Nephron (organoid): ENCODE data around the gene EMX2.

Experiments
- H3K27ac Mint-ChIP-seq, 3 experiments: 2 replicates each; pipeline ENCODE4 v1.8.0; 2020; ENCODE audit warnings: mixed read lengths in 3 of 3, mild to moderate bottlenecking in 2 of 3, moderate library complexity in 1 of 3
- H3K27me3 Mint-ChIP-seq: 2 replicates; pipeline ENCODE4 v1.8.0; 2021; ENCODE audit warnings: low read depth, mild to moderate bottlenecking, moderate library complexity, mixed read lengths
- H3K36me3 Mint-ChIP-seq: 2 replicates; pipeline ENCODE4 v1.8.0; 2020; ENCODE audit warnings: low read depth, mixed read lengths
- H3K4me1 Mint-ChIP-seq: 2 replicates; pipeline ENCODE4 v1.8.0; 2020; ENCODE audit warnings: mixed read lengths
- H3K4me3 Mint-ChIP-seq, 3 experiments: 2 replicates each; pipeline ENCODE4 v1.8.0; 2020; ENCODE audit warnings: mild to moderate bottlenecking in 3 of 3, mixed read lengths in 3 of 3, moderate library complexity in 2 of 3
- H3K9me3 Mint-ChIP-seq: 2 replicates; pipeline ENCODE4 v1.8.0; 2020; ENCODE audit warnings: mixed read lengths
- TF ChIP-seq, protein P1 (sequence below), 3 experiments: fragments of 200-600 bp; sonication (generic); IDR thresholded peaks; one replicate each; pipeline ENCODE4 v1.5.0; 2021; ENCODE audit warnings: antibody characterized with exemption in 3 of 3; ENCODE audit not compliant: unreplicated experiment in 3 of 3

The EMX2 gene

DNA sequence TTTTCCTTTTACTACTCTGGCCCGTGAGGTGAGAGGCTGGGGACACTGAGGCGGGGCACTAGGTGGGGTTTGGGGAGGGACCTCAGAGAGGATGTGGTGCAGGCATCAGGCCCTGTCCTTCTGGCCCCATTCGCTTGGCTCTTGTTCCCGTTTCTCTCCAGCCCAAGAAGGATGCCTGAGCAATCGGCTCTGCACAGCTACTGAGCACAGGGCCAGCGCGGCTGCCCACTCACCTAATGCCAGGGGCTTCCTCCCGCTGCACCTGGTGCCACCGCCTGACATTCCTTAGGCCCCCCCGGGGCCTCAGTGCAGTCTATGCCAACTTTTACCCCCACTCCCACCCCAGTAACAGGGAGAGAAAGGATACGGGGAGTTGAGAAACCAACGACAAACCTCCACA, 12.5 kb downstream of the EMX2 start:
- H3K36me3 Mint-ChIP-seq: peaks cover 9% of the 10 kb centered on the region
- H3K4me3 Mint-ChIP-seq: peak overlapping the region in 2 of 3 experiments; percentile 5 to 38
- H3K4me1 Mint-ChIP-seq: peaks cover 45% of the 10 kb centered on the region
- peaks cover 85% of the 10 kb centered on the region for H3K27me3 Mint-ChIP-seq
- TF ChIP-seq, protein P1, sequence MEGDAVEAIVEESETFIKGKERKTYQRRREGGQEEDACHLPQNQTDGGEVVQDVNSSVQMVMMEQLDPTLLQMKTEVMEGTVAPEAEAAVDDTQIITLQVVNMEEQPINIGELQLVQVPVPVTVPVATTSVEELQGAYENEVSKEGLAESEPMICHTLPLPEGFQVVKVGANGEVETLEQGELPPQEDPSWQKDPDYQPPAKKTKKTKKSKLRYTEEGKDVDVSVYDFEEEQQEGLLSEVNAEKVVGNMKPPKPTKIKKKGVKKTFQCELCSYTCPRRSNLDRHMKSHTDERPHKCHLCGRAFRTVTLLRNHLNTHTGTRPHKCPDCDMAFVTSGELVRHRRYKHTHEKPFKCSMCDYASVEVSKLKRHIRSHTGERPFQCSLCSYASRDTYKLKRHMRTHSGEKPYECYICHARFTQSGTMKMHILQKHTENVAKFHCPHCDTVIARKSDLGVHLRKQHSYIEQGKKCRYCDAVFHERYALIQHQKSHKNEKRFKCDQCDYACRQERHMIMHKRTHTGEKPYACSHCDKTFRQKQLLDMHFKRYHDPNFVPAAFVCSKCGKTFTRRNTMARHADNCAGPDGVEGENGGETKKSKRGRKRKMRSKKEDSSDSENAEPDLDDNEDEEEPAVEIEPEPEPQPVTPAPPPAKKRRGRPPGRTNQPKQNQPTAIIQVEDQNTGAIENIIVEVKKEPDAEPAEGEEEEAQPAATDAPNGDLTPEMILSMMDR (IDR thresholded peaks at IDR 0.05; ENCODE audit: unreplicated experiment in 3 of 3): no peak
- H3K27ac Mint-ChIP-seq: no peak overlapping the region
- H3K9me3 Mint-ChIP-seq: no peaks in the 10 kb centered on the region

DNA sequence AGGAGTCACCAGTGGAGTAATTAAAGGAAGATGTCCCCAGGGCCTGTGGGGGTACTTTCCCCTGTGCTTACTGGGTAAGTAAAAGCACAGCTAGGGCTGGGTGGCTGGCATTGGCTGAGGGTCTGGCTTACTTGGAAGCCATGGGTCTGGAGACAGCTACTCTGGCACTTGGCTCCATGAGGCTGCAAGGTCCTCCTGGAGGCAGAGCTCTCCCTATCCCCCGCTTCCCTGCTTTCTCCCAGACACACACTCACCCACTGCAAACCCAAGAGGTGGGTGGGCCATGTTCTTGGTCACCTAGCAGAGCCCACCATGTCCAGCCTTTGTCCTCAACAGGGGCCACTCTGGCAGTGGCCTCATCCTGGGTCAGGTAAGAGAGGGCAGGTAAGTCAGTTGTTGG, 13.3 kb downstream of the EMX2 start:
- no peaks in the 10 kb centered on the region for H3K9me3 Mint-ChIP-seq
- H3K4me1 Mint-ChIP-seq: peaks cover 38% of the 10 kb centered on the region
- H3K36me3 Mint-ChIP-seq: peaks cover 2% of the 10 kb centered on the region
- no peak overlapping the region for H3K27ac Mint-ChIP-seq
- peaks cover 81% of the 10 kb centered on the region for H3K27me3 Mint-ChIP-seq
- TF ChIP-seq, protein P1 (IDR thresholded peaks at IDR 0.05; ENCODE audit: unreplicated experiment in 3 of 3): no peak
- H3K4me3 Mint-ChIP-seq: no peak overlapping the region

DNA sequence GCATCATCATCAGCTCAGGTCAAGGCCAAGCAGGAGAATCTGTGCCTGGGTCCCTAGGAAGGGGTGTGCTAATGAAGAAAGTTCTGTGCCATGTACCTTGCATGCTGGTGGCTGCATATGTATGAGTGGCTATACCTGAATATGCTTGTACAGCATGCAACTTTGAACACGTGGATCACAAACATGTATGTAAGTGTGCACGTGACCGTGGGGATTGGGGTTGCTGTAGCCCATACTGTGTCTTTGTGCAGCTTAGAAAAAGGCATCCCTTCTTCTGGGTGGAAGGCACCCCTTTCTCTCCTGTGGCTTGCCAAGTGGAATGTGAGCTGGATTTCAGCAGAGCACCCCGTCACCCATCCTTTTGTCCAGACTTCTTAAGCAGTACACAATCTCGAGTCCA, 13.8 kb downstream of the EMX2 start:
- H3K9me3 Mint-ChIP-seq: no peaks in the 10 kb centered on the region
- no peak overlapping the region for H3K4me3 Mint-ChIP-seq
- TF ChIP-seq, protein P1 (IDR thresholded peaks at IDR 0.05; ENCODE audit: unreplicated experiment in 3 of 3): no peak
- H3K36me3 Mint-ChIP-seq: no peaks in the 10 kb centered on the region
- H3K27me3 Mint-ChIP-seq: peaks cover 76% of the 10 kb centered on the region
- no peak overlapping the region for H3K27ac Mint-ChIP-seq
- H3K4me1 Mint-ChIP-seq: peaks cover 33% of the 10 kb centered on the region

DNA sequence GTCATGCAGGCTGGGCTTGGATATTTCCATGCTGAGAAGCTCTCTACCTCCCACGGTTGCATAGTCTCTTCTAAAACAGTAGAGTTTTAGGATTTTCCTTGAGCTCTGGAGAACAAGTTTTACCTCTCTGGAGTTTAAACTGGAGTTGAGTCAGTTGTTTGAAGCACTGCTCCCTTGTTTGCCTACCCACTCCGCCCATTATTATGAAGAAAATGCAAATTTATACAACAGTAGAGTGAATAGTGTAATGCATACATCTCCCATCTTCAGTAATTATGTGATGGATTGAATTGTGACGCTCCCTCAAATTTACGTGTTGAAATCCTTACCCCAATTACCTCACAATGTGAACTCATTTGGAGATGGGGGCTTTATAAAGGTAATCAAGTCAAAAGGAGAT, 17.2 kb downstream of the EMX2 start:
- no peaks in the 10 kb centered on the region for H3K36me3 Mint-ChIP-seq
- H3K4me1 Mint-ChIP-seq: peaks cover 10% of the 10 kb centered on the region
- H3K27ac Mint-ChIP-seq: no peak overlapping the region
- no peaks in the 10 kb centered on the region for H3K9me3 Mint-ChIP-seq
- H3K4me3 Mint-ChIP-seq: no peak overlapping the region
- TF ChIP-seq, protein P1 (IDR thresholded peaks at IDR 0.05; ENCODE audit: unreplicated experiment in 3 of 3): no peak
- H3K27me3 Mint-ChIP-seq: peaks cover 42% of the 10 kb centered on the region

- H3K4me3 Mint-ChIP-seq: no peak overlapping the region
- no peaks in the 10 kb centered on the region for H3K36me3 Mint-ChIP-seq
- H3K4me1 Mint-ChIP-seq: peaks cover 5% of the 10 kb centered on the region
- peaks cover 30% of the 10 kb centered on the region for H3K27me3 Mint-ChIP-seq
- H3K9me3 Mint-ChIP-seq: no peaks in the 10 kb centered on the region
- TF ChIP-seq, protein P1 (IDR thresholded peaks at IDR 0.05; ENCODE audit: unreplicated experiment in 3 of 3): no peak
- no peak overlapping the region for H3K27ac Mint-ChIP-seq
Measured at GRCh38 chr10:117560942-117561341, 18.4 kb downstream of the EMX2 start.

GRCh38 chr10:117562220-117562619, 19.7 kb downstream of the EMX2 start:
- no peak overlapping the region for H3K4me3 Mint-ChIP-seq
- TF ChIP-seq, protein P1 (IDR thresholded peaks at IDR 0.05; ENCODE audit: unreplicated experiment in 3 of 3): no peak
- H3K27me3 Mint-ChIP-seq: peaks cover 20% of the 10 kb centered on the region
- no peaks in the 10 kb centered on the region for H3K36me3 Mint-ChIP-seq
- no peak overlapping the region for H3K27ac Mint-ChIP-seq
- H3K4me1 Mint-ChIP-seq: peaks cover 5% of the 10 kb centered on the region
- H3K9me3 Mint-ChIP-seq: no peaks in the 10 kb centered on the region
